Heart right ventricle (tissue), 16 donors: ENCODE results near the gene WWOX. TPM values are rescaled to one million over a fixed set of nuclear protein-coding genes. Genes with fewer than 3 reads are reported as not detected.

Experiments used
- ATAC-seq, 8 donors: fragments of 200-7000 bp; cut with Tn5 transposase; one replicate each; pipeline ENCODE4 v1.9.1; 2020; ENCODE audit warnings: mild to moderate bottlenecking in 8 of 8, moderate library complexity in 8 of 8, moderate number of reproducible peaks in 1 of 8
- DNase-seq, 2 donors: peaks; one replicate each; pipeline ENCODE4 v3.0.0-alpha.2; 2020
- H3K27ac ChIP-seq, 10 donors: fragments of 200-600 bp; sonication (generic) in 2 of 10; one replicate each; pipeline versions ENCODE4 v1.5.0 to v1.8.0; 2020 to 2022; ENCODE audit warnings: mild to moderate bottlenecking in 3 of 10
- H3K27me3 ChIP-seq, 7 donors: fragments of 200-600 bp; one replicate each; pipeline ENCODE4 v1.8.0; 2021 to 2022; ENCODE audit warnings: mild to moderate bottlenecking in 2 of 7
- H3K36me3 ChIP-seq, 9 donors: fragments of 200-600 bp; sonication (generic) in 1 of 9; one replicate each; pipeline versions ENCODE4 v1.5.0 to v1.8.0; 2020 to 2022; ENCODE audit warnings: mild to moderate bottlenecking in 2 of 9
- H3K4me1 ChIP-seq, 9 donors: fragments of 200-600 bp; sonication (generic) in 1 of 9; one replicate each; pipeline versions ENCODE4 v1.5.0 to v1.8.0; 2020 to 2022; ENCODE audit warnings: mild to moderate bottlenecking in 4 of 9
- H3K4me3 ChIP-seq, 10 donors: fragments of 200-600 bp; sonication (generic) in 2 of 10; one replicate each; pipeline versions ENCODE4 v1.5.0 to v1.8.0; 2020 to 2022; ENCODE audit warnings: mild to moderate bottlenecking in 7 of 10, moderate library complexity in 2 of 10
- H3K9me3 ChIP-seq, 11 donors: fragments of 200-600 bp in 10 of 11; sonication (generic) in 2 of 11; one replicate each; pipeline versions ENCODE4 v1.5.0 to v1.8.0; 2013 to 2022; ENCODE audit warnings: mild to moderate bottlenecking in 2 of 11, control low read depth in 1 of 11, moderate library complexity in 1 of 11
- WGBS, 2 donors: extraction: QIAGEN DNeasy Blood & Tissue Kit; methylation state at CpG; one replicate each; pipeline ENCODE4 v1.1.7; 2013; ENCODE audit warnings: inconsistent platforms in 1 of 2; 5-methylcytosine and 5-hydroxymethylcytosine counted together
- intact Hi-C, 10 donors: fragments of 100-400 bp; cut with DNase I; formaldehyde crosslinking; loops; one replicate each; pipeline versions ENCODE4 v1.11.1 to v1.14.2; 2022
- polyA plus RNA-seq, 2 donors: library from polyadenylated mRNA; stranded (reverse); fragments of 200-250 nt; gene quantifications; one replicate each; pipeline ENCODE4 v1.2.3, GENCODE V29; 2013
- total RNA-seq, 10 donors: library from RNA; stranded (reverse); fragmentation: NEBNext Ultra II Directional in 3 of 10; extraction: Animal tissue kit (Norgen Biotek cat#: 25700) in 3 of 10; gene quantifications; one replicate each; pipeline versions ENCODE4 v1.2.1 to v1.2.4, GENCODE V29; 2021 to 2023
- TF ChIP-seq, protein P1 (sequence below), 9 donors: fragments of 200-600 bp; sonication (generic) in 2 of 9; IDR thresholded peaks; one replicate each; pipeline versions ENCODE4 v1.5.0 to v1.8.0; 2021 to 2022; ENCODE audit warnings: antibody characterized with exemption in 9 of 9, mild to moderate bottlenecking in 5 of 9, moderate library complexity in 1 of 9
- donor health status: Arrhythmogenic right ventricular cardiomyopathy.
- donor health status: ischemic (EF 13 %, LVEDD 7.1; RV severe dilation, severe dysfunction).
- donor health status: healthy with polysubstance abuse.
- donor health status: DM: no; HTN: yes; CAD: no.
- donor health status: DM: no; HTN: no; CAD: no.
- donor health status: ischemic (EF 25% LVEDD 6.9; RV normal size, moderate dysfunction).
- donor health status: ischemic (EF 25% LVEDD 5.7; RV mildly dilated, moderate dysfunction).
- donor health status: healthy.
- donor health status: DM: yes; HTN: yes; CAD: no.
- donor health status: Ischemic cardiomyopathy.
- donor health status: ischemic (EF 35%, LVEDD 5.7; RV mildly dilated, moderate dysfunction).
- donor health status: nonischemic (EF 11% LVEDD 7.7; RV severe dilation, severe dysfunction).
- donor health status: DM: yes; HTN: yes; CAD: no.
- donor health status: PGD.
- donor health status: ischemic (EF 29% LVEDD 5.4; RV normal size, mild dysfunction).
- donor health status: nonischemic (EF 23%, LVEDD 6.1; RV moderate dilation, normal function).

Gene WWOX
- total and polyA plus RNA-seq, 12 donors = 4.9 to 15.0 (median 9.9) TPM

- no peak overlapping the region for H3K4me3 ChIP-seq
- TF ChIP-seq, protein P1, sequence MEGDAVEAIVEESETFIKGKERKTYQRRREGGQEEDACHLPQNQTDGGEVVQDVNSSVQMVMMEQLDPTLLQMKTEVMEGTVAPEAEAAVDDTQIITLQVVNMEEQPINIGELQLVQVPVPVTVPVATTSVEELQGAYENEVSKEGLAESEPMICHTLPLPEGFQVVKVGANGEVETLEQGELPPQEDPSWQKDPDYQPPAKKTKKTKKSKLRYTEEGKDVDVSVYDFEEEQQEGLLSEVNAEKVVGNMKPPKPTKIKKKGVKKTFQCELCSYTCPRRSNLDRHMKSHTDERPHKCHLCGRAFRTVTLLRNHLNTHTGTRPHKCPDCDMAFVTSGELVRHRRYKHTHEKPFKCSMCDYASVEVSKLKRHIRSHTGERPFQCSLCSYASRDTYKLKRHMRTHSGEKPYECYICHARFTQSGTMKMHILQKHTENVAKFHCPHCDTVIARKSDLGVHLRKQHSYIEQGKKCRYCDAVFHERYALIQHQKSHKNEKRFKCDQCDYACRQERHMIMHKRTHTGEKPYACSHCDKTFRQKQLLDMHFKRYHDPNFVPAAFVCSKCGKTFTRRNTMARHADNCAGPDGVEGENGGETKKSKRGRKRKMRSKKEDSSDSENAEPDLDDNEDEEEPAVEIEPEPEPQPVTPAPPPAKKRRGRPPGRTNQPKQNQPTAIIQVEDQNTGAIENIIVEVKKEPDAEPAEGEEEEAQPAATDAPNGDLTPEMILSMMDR (IDR thresholded peaks at IDR 0.05) = no peak
Measured at GRCh38 chr16:78832100-78832499, 732.6 kb downstream of the WWOX start.

DNA sequence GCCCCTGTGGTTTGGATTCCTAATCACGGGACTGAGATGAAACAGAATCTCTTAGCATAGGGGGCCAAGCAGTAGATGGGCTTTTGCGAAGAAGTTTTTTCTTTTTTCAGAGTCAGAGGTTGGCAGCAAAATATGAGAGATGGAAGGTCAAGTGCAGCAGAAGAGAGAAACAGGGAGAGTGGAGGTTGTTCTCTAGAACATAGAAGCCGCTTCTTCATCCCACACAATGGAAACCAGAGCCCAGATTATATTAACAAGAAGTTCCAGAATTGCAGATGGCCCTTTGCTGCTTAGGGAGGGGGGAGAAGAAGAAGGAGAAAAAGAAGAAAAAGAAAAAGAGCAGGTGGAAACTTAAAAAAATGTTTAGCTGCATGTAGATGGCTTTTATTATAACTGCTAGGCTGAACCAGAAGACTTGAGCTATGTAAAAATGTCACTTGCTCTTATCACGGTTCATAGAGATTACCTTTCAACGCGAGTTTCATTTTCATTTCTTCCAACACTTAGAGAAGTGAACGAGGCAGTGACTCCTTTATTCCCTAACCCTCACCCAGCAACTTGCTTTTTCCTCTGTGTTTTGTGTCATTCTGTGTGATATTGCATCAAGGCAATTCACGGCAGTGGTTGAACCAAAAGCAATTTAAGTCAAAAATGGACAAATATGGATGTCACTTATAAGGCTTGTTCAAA, 737.5 kb downstream of the WWOX start:
- DNase-seq = no peak
- 56 to 72% methylated on average over 8 of the region's 8 CpGs for WGBS, 2 donors
- intact Hi-C loops = no loop called here
- Histone ChIP-seq H3K9me3 (no peaks in the 10 kb centered on the region), H3K27ac (no peak overlapping the region), H3K27me3 (no peaks in the 10 kb centered on the region), H3K4me3 (no peak overlapping the region), H3K36me3 (no peaks in the 10 kb centered on the region), H3K4me1 (peaks cover 0 to 2% (median 0%) of the 10 kb centered on the region in 9 donors)
- TF ChIP-seq, protein P1 (IDR thresholded peaks at IDR 0.05) = no peak
- ATAC-seq = peak in 1 of 8 donors; percentile 53

More at GRCh38 chr16:78832100-78832499, 732.6 kb downstream of the WWOX start:
- no peak overlapping the region for H3K27ac ChIP-seq
- H3K4me1 ChIP-seq = peaks cover 0 to 2% (median 0%) of the 10 kb centered on the region in 9 donors
- no peaks in the 10 kb centered on the region for H3K9me3 ChIP-seq
- intact Hi-C loops = no loop called here
- no peaks in the 10 kb centered on the region for H3K36me3 ChIP-seq
- DNase-seq (no peak), ATAC-seq (no peak)
- WGBS, 2 donors = 96 to 97% methylated on average over 2 of the region's 2 CpGs
- H3K27me3 ChIP-seq = no peaks in the 10 kb centered on the region

DNA sequence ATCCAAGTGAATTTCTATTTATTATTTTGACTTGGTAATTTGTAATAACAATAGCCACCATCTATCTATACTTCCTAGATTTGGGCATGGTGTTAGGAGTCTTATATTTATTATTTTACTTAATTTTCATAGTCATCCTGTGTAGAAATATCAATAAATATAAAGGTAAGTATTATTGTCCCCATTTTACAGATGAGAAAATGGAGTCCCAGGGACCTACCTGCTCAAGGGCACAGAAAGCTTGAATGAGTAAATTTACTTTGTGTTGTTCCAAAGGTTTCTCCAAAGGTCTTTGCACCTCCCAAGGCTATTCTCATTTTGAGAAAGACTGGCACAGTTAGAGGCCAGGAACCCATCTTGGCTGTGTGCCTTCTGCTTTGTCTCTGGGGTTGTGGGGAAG, 738.3 kb downstream of the WWOX start:
- ATAC-seq (no peak), DNase-seq (no peak)
- Histone ChIP-seq H3K27me3 (no peaks in the 10 kb centered on the region), H3K27ac (no peak overlapping the region), H3K9me3 (no peaks in the 10 kb centered on the region), H3K4me1 (peaks cover 0 to 2% (median 0%) of the 10 kb centered on the region in 9 donors), H3K36me3 (no peaks in the 10 kb centered on the region), H3K4me3 (no peak overlapping the region)
- TF ChIP-seq, protein P1 (IDR thresholded peaks at IDR 0.05) = no peak
- intact Hi-C loops = no loop called here

GRCh38 chr16:78838276-78838675, 738.8 kb downstream of the WWOX start:
- Histone ChIP-seq H3K27ac (no peak overlapping the region), H3K4me1 (peaks cover 0 to 8% (median 3%) of the 10 kb centered on the region in 9 donors), H3K4me3 (no peak overlapping the region), H3K9me3 (no peaks in the 10 kb centered on the region), H3K36me3 (no peaks in the 10 kb centered on the region), H3K27me3 (no peaks in the 10 kb centered on the region)
- intact Hi-C loops = no loop called here
- DNase-seq (no peak), ATAC-seq (no peak)
- WGBS, 2 donors = 56 to 60% methylated on average over 5 of the region's 5 CpGs
- TF ChIP-seq, protein P1 (IDR thresholded peaks at IDR 0.05) = no peak
